SK-N-SH treated with all-trans-retinoic acid at 6 μM for 48 hours (cell line): ENCODE results near the gene CNNM2.

Source experiments
- CREB5 ChIP-seq: fragments of 250-450 bp; sonication (Bioruptor Pico); IDR thresholded peaks from 2 replicates; pipeline ENCODE4 v1.5.1; 2020; ENCODE audit warnings: low read depth, mild to moderate bottlenecking, moderate library complexity
- RARB ChIP-seq: fragments of 250-450 bp; sonication (Bioruptor Pico); IDR thresholded peaks from 2 replicates; pipeline ENCODE4 v1.8.0; 2021; ENCODE audit warnings: mild to moderate bottlenecking, moderate library complexity

DNA sequence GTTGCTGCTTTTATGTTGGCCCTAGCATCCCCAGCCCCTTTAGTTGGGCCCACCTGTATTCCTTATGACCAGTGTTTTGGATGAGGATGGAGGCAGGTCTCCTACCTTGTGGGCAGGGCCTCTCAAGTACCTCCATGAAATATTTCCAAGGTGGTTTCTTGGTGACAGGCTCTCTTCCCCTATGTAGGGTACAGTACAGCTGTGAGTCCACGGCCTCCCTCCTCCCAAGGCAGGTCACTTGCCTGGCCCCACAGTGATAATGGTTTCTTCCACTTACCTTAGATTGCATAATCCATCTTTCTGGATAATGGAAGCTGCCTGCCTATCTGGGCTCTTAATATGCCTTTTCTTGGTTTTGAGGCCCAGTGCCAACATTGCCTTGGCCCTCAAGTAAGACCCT is 164.6 kb downstream of the CNNM2 start:
- TF ChIP-seq CREB5 (CRISPR knock-in tag), result no peak
- TF ChIP-seq RARB (CRISPR knock-in tag), result no peak
